DMS114 treated with DMSO at 0.1 percent for 48 hours (cell line): ENCODE data around the gene ZNF488.

Source experiments
- DNase-seq: peaks from one replicate; lab custom pipeline; 2025; ENCODE audit not compliant: unreplicated experiment; lab: John Stamatoyannopoulos, UW

The ZNF488 gene

DNA sequence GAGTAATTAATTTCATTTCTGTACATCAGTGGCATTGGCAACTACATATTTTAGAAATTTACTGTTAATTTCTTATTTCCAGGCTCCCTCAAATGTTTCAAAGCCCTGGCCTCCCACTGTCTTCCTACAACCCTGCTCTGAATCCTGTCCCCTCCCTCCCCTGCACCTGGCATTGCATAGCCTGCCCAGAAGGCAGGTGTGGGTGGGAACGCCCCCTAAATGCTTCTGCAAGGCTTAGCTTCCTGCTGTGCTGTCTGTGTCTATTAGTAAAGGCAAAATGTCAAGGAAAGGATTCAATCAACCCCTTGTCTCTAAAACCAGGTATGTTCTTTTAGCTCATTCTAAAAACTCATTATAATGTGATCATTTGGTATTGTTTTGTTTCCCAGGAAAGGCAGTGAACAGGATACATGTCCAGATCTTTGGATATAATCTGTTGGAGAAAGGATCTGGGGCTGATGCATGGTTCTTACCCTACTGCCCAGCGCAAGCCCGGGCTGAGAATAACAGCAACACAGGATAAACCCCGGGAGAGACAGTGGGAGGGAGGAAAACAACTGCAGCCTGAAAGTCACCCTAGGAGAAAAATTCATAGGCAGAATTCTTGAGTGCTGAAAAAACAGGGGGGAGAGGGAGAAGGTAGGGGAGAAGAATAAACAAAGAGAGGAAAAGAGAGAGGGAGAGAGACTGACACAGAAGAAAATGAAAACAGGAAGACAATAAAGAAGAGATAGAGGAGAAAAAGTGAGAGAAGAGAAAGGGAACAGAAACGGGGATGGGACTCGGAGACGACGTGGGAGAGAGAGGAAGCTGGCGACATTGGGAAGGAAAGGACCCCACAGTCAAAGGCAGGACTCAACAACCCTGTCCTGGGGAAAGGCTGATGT, 589 bp downstream of the ZNF488 start:
- peak; percentile 49 for DNase-seq

DNA sequence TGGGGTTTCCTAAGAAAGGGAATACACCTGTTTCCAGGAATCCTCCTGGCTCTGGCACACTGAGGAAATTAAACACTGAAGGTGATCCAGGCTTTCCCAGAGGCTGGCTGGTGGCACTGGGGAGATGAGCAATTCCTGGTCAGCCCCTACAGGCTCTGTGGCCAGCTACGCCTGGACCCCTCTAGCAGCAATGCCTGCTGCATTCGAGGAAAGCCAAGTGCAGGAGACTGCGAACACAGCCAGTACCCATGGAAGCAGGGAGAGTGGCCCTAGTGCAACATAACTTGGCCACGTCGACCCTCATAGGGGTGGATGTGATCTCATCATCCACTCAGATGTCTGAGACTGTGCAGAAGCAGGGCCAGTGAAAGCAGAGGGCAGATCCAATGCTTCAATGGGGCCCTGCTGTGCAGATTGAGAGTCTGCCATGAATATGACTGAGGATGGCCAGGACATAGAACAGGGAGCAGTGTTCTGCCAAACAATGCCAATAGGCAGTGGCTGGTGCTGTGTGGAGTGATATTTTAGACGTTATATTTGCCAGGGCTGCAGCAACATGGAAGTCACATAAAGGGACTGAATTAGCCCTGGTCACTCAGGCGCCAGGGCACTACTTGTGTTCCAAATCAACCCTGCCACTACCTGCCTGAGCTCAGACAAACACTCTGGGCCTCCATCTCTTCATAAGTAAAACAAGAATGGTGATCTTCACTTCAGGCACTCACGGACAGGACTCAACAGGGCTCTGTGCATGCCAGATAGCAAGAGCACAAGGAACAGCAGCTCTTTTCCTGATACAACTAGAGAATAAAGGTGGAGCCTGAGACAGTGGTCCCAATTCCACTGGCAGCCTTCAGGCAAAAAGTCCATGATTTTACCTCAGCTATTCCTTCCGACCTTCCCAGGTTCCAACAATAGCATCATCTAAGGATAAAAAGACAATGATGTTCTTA, 2.4 kb downstream of the ZNF488 start:
- DNase-seq = no peak

DNA sequence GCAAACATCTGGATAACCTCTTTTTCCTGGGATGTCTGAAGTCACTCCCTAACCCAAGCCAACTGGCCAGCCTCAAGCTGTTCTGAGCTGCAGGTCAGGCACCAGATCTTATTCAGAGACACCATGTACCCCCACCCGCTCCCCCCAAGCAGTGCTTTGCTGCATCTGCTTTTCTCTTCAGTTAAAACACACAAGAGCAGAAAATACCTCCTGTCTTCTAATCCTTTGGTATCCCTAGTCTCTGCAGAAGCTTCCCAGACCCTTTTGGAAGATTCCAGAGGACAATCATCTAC, 3.0 kb downstream of the ZNF488 start:
- no peak for DNase-seq

DNA sequence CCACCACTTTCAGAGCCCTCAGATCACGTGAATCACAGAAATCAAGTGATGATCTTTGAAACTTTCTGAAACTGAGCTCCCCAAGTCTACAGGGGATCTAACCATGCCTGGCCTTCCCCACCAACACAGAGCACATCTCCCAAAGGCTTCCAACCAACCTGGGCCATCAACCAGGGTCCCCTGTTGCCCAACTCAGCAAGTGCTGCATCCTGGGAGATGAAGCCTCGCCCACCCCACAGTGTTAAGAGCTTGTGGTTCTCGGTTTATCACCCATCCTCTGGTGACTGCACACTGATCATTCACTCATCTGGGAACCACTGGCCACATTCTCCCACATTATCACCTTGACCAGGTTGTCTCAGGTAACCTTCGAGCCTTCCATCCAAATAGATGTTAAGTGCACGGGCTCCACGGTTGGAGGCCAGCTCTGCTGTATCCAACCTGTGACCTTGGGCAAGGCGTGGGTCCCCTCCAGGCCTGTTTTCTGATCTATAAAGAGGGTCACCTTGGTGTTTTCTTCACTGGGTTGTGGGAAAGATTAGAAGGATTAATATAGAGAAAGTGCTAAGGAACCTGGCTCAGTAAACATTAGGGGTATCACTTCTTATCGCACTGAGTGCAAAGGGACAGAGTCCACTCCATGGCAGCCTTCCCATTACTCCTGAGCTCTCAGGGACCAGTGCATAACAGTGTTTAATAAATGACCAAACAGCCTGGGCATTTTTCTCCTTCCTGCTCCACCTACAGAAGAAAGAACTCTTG, 3.6 kb downstream of the ZNF488 start:
- no peak for DNase-seq

DNA sequence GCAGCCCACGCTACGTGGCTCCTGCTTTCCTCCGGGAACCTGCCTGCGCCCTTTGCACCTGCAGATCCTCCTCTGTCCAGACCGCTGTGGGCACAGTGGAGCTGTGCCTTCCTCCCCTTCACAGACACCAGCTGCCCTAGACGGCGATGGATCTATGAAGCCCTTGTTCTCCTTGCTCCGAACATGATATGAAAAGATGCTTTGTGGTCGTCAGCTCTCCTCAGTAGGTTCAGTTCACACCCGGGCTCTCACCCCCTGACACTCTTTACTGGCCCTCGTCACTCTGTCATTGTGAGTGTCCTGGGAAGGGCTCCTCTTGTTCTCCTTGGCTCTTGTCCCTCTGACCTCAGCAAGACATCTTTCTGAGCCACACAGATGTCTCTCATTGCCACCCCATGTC, 4.2 kb downstream of the ZNF488 start:
- no peak for DNase-seq

DNA sequence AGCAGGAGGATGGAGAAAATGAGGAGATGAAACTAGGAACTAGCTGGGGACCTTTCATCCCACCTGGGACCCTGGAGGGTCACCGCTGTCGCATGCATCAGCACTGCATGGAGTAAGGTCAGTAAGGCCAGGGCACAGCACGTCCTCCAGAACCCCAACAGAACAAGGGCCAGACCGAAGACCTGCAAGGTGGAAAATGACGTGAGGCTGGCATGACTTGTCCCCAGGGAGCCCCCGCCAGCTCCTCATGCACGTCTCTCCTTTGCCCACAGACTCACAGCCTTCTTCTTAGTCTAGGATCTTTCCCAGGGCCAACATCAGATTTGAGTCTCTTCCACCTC, 4.7 kb downstream of the ZNF488 start:
- DNase-seq = no peak

DNA sequence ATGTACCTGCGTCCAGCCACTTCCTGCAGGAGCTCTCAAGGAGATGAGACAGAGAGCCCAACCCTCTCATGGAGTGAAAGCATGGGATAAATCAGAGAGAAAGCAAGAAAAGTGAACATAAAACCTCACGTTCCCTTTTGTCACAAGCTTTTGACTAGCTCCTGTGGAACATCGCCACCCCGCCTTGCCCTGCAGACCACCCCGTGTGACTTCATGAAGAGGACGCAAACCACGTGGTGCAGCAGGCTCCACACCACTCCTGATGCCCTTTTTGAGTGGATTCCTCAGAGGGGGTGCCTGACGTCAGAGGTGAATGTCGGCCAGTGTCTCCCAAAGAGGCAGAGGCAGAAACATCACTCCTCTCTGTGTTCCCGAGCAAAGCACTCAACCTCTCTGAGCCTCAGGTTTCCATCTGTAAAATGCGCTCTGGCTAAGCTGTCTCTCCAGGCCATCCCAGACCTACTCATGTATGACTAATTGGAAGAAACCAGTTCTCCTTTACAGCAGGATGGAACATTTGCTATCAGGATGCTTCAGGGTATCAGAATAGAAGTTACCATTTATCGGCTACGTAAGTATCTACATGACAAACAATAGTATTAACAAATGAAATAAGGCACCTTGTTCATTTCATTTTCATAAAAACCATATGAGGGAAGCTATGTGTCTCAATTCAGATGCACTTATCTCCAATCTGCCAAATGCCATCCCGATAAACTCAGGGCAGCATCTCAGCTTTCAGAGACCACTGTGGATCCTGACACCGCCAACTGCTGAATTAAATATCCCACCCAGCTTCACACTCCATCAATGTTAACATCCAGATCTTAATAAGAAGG, 5.3 kb downstream of the ZNF488 start:
- DNase-seq = no peak

DNA sequence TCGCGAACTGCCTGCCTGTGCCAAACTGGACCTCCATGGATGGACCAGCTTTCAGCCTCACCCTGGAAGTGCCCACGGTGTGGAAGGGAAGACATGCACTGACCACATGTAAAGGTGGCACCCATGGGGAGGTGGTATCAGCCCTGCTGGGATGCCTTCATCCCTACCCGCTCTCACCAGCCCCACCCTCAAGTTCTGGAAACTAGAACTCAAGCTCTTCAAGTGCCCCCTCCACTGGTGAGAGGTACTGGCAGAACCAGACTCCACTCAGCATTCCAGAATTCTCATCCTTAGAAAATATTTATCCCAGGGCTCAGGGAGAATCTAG, 5.9 kb downstream of the ZNF488 start:
- no peak for DNase-seq

DNA sequence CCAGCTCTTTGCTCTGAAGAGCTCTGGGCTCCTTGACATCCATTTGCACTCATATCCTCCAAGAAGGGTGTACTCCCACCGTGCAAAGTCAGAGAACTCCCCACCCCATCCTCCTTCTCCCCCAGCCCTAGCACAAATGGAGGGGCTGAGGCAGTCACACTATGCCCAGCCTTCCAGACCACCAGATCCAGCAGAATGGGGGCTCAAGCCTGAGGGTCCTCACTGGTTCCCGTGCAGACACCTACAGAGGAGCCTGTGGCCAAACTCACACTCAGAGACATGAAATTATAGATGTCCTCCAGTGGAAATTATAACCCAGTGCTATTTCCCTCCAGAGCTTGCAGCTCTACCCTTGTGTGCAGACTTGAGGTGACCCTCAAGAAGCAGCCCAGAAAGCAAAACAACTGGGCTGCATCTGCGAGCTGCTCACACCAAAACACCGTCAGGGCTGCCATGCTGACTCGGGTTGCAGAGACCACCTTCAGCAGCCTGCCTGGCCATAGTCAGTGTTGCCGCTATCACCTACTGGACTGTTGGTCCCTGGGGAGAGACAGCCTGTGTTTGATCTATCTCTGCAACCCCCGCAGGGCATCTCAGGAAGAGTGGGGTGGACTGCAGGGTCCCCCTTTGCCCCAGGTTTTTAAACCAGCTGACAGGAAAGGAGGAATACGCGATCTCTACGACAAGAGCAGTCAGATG, 7.4 kb downstream of the ZNF488 start:
- DNase-seq = no peak

DNA sequence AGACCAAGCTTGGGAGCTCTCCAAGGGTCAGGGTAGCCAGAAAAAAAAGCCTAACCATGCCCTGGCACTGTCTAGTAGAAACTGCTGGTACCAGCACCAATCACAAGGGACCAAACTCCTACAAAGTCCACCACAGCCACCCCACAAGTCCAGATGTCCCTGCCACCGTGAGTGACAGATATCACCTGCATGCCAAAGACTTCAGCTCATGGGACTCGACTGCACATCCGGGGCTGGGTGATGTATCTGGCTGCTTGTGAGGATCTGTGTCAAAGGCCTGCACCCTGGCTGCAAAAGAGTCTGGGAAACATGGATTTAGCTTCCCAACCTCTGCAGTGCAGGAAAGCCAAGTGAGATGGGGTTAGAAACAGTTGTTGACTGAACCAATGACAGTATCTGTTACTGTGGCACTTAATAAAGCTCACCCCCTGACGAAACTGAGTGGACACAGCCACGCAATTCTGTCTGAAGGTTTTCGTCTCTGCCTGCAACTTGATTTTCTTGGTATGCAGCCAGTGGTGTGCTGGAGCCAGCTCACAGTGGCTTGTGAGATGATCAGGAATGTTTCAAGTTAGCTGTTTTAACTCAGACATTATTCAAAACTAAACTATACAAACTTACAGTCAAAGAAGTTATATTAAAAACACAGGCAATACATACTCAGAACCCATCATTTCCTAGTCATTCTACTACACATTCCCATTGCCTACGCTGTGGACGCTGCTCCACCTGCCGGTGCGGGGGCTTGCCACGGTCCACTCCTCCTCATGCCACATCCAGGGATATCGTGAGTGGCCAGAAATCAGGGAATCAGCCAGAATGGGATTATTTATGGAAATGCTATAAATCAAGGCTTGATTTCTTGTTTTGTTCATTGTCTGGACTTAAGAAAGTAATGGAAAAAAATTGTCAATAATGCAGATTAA, 9.2 kb downstream of the ZNF488 start:
- DNase-seq = no peak

DNA sequence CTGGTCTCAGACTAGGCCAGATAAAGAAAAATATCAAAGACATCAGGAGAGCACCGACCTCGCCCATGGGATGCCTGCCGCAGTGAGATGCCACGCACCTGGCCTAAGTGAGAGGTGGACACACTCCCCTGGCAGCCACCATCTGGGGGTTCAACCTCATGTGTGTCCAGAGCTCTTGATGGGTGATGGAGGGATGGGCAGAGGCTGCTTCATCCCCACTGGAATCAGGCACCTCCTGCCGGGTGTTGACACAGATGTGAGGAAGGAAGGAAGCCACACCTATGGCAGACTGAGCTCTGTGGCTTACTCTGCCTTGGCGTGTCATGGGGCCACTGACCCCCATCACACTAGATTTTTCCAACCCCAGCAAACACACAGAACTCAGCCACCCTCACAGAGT, 11.4 kb downstream of the ZNF488 start:
- no peak for DNase-seq

DNA sequence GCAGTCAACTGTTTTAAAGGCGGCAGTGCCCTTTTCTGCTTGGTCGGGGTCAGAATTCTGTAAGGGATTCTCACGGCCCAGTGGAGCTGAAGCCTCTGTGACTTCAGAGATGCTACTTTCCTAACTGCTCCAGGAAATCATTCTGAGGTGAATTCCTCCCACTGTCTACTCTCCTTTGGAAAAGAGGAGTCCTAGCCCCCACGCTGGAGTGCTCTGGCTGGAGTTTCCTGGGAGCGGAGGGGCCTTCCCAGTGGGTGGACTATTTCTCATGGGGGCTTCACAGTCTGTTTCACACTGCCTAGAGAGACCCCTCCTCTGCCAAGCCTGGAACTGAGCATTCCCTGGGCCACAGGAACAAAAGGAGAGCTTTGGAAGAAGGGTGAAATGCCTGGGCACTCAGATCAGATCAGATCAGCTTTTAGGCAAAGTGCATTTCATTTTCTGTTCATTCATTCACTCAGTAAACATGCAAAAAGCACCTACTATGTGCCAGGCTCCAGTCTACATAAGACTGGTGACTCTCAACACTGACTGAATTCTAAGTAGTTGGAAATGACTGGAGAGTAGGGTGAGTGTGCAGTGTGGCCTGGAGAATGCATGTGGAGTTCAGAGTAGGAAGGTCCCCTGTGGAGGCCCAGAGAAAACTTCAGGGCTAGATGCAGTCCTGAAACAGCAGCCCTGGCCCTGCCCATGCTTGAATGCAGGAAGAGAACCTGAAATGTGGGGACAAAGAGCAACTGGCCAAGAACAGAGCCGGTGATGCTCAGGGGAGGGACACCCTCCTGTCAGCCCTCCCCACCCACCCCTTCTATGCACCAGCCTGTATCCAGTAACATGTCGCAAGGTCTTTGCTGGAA, 12.2 kb downstream of the ZNF488 start:
- no peak for DNase-seq

DNA sequence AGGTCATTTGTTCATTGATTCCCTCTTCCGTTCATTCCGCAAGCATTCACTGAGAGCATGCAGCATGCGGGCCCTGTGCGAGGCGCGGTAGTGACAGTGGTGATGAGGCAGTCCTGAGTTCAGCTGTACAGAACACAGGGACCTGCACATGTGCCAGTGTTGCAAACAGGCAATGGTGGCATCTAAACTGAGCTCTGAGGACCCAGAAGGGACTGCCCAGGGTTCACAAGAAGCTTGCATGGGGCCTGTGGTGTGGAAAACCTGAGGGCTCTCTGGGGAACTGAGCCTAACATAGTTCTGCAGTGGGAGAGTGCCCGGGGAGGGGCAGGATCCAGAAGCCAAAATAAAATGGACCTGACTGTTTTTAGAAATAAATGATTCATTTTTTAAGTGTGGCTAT, 13.2 kb downstream of the ZNF488 start:
- no peak for DNase-seq

DNA sequence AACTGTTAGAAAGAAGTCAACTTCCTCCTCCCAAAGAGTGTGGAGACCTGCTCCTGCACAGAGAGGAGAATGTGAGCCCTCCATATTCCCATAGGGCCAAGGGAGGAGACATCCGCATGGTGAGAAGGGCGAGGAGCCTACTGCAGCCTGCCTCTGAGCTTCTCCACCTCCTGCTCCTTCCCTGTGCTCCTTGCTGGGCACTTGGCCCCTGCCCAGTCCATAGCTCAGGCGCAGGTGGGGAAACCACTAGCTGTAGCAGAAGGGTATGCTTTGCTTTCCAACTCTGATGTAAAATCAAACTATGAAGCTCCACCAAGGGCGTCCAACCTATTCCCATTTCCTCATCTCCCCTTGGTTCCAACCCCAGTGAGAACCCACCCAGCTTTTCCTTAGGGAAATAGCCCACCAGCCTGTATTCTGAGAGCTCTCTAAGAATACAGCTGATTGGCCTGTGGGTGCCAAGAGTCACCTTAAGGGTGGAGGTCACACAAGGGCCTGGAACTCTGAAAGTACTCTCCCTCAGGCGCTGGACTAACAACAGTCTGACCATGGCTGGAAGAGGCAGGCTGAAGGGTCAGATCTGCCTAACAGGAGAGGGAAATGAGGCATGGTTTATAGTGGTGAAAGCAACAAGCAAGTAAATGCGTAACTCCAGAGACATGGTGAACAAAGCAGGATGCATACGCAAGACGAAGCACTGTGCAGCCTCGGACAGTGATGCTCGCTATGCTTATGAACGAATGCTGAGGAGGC, 13.9 kb downstream of the ZNF488 start:
- no peak for DNase-seq

DNA sequence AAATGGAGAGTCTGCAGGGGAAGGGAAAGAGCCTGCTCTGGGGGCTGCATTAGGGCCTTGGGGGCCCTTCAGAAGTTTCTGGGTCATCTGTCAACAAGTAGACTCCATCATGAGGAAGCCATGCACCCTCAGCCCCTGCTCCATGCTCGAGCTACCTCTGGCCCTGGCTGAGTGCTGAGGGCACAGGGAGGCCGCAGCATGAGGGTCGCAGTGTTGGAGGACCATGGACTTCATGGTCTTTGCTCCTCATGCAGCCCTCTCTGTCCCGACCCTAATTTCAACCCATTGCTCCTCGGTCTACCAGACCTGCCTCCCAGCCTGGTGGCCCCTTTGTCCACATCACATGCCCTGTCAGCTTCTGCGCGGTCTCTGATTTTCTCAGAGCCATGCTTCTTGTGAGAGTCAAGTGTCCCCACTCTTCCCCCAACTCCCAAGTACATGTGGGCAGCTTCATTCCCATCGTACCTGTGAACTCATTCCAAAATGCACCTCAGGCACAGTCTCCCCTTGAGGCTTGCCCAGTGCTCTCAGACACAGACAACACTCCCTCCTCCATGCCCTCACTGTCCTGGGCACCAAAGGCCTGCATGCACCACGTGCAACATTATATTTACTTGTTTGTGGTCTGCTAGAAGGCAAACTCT, 14.7 kb downstream of the ZNF488 start:
- no peak for DNase-seq

DNA sequence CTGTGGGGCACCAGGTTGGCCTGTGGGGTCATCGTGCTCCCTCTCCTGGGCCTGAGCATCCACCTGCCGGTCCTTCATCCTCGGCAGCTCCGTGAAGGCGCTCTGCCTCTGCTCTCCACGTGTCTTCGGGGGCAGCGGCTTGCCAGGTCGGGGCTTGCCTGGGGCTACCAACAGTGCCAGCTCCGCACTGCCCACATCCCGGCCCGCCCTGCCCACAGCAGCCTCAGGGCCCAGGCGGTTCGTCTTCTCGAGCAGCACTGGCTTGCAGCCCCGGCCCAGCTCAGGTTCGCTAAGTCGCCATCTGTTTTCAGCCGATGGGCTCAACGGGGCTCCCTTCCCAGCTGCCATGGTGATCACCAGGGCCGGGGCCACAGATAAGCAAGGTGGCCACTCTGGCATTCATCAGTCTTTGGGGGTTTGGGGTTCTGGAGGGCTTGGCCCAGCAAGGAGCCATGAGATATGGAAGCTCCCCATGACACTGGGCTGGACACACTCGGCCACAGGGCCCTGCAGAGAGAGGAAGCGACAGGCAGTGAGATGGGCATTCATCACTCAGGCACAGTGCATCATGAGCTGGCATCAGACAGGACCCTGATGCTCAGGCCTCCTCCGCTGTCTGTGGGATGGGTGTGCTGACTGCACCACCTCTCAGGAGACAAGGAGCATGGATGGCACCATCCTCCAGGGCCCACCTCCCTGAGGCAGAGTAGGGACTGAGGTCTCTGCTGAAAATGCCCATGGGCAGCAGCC, 15.5 kb downstream of the ZNF488 start:
- DNase-seq = no peak
